ENCODE measurements around the gene KIF20A. TPM values are rescaled to one million over a fixed set of nuclear protein-coding genes. Genes with fewer than 3 reads are reported as not detected.
"Not testable (repeated sequence)": the region's sequence is repeated elsewhere in the genome, so short reads cannot be mapped to it uniquely, and the experiment has no call there.

The KIF20A gene
- total and polyA plus RNA-seq, 12 donors: 0.12 to 9.3 (median 0.49) TPM; not detected in 2

- DNase-seq: no peak
- Histone ChIP-seq H3K36me3 (peaks cover 0 to 68% (median 8%) of the 10 kb centered on the region in 9 donors), H3K4me3 (no peak overlapping the region), H3K27ac (no peak overlapping the region), H3K9me3 (no peaks in the 10 kb centered on the region), H3K4me1 (peaks cover 0 to 27% (median 8%) of the 10 kb centered on the region in 9 donors), H3K27me3 (no peaks in the 10 kb centered on the region)
- TF ChIP-seq CTCF (IDR thresholded peaks at IDR 0.05): no peak
- peak in 1 of 8 donors; percentile 49 for ATAC-seq
- intact Hi-C loops (cut with DNase I): no loop called here
- 79 to 94% methylated on average over 6 of the region's 6 CpGs for WGBS, 2 donors
Observed at GRCh38 chr5:138182808-138183207, 3.9 kb downstream of the KIF20A start.

GRCh38 chr5:138186002-138186447, 7.1 kb downstream of the KIF20A start:
- Histone ChIP-seq H3K27me3 (no peaks in the 10 kb centered on the region), H3K36me3 (peaks cover 0 to 100% (median 30%) of the 10 kb centered on the region in 9 donors), H3K9me3 (no peaks in the 10 kb centered on the region), H3K4me3 (no peak overlapping the region), H3K4me1 (peaks cover 0 to 9% (median 0%) of the 10 kb centered on the region in 9 donors), H3K27ac (no peak overlapping the region)
- 83 to 89% methylated on average over 2 of the region's 2 CpGs for WGBS, 2 donors
- intact Hi-C loops (cut with DNase I): no loop called here
- no peak for TF ChIP-seq CTCF (IDR thresholded peaks at IDR 0.05)
- DNase-seq (no peak), ATAC-seq (no peak)

GRCh38 chr5:138188626-138189025, 9.7 kb downstream of the KIF20A start:
- 45 to 74% methylated on average over 3 of the region's 3 CpGs for WGBS, 2 donors
- intact Hi-C loops (cut with DNase I): no loop called here
- H3K27ac ChIP-seq: peak overlapping the region in 3 of 10 donors; percentile 17 to 54 (median 18)
- peaks cover 0 to 9% (median 0%) of the 10 kb centered on the region in 9 donors for H3K4me1 ChIP-seq
- H3K36me3 ChIP-seq: peaks cover 0 to 100% (median 40%) of the 10 kb centered on the region in 9 donors
- peak in 5 of 8 donors; percentile 22 to 75 (median 69) for ATAC-seq
- DNase-seq: no peak
- no peak overlapping the region for H3K4me3 ChIP-seq
- no peak for TF ChIP-seq CTCF (IDR thresholded peaks at IDR 0.05)
- no peaks in the 10 kb centered on the region for H3K27me3 ChIP-seq
- H3K9me3 ChIP-seq: no peaks in the 10 kb centered on the region

- Histone ChIP-seq H3K4me1 (no peaks in the 10 kb centered on the region), H3K4me3 (no peak overlapping the region), H3K36me3 (peaks cover 0 to 98% (median 38%) of the 10 kb centered on the region in 9 donors), H3K27ac (no peak overlapping the region), H3K9me3 (no peaks in the 10 kb centered on the region), H3K27me3 (no peaks in the 10 kb centered on the region)
- intact Hi-C loops (cut with DNase I): no loop called here
- no peak for TF ChIP-seq CTCF (IDR thresholded peaks at IDR 0.05)
- WGBS, 2 donors: 95 to 97% methylated on average over 3 of the region's 3 CpGs
- no peak for ATAC-seq
- no peak for DNase-seq
Observed at GRCh38 chr5:138192826-138193225, 13.9 kb downstream of the KIF20A start.

- intact Hi-C loops (cut with DNase I); DNase-seq; H3K9me3 ChIP-seq; H3K4me3 ChIP-seq; H3K4me1 ChIP-seq; H3K27me3 ChIP-seq; H3K27ac ChIP-seq; ATAC-seq: not testable (repeated sequence)
- 93 to 94% methylated on average over 8 of the region's 8 CpGs for WGBS, 2 donors
- H3K36me3 ChIP-seq: peaks cover 0 to 98% (median 38%) of the 10 kb centered on the region in 9 donors
Observed at GRCh38 chr5:138193859-138194258, 14.9 kb downstream of the KIF20A start.
